MCF 10A (cell line): ENCODE data around the gene RIPOR1. TPM values are rescaled to one million over a fixed set of nuclear protein-coding genes. Genes with fewer than 3 reads are reported as not detected.
"Not testable (repeated sequence)": the region's sequence is repeated elsewhere in the genome, so short reads cannot be mapped to it uniquely, and the experiment has no call there.

Experiments
- BruUV-seq: library from RNA; stranded (reverse); fragments of 400-500 nt; replicated peaks from 2 replicates; lab custom pipeline; 2021; lab: Mats Ljungman, UMichigan
- CTCF ChIA-PET: fragments of 300-600 bp; sonication (Branson Sonifier 250); formaldehyde crosslinking; extraction: SDS; loops from one replicate; lab custom pipeline; 2021; ENCODE audit warnings: antibody characterized with exemption, inconsistent platforms; lab: Yijun Ruan, JAX
- POLR2A ChIA-PET: fragments of 300-600, 350-650 bp; sonication (Branson Sonifier 250); formaldehyde crosslinking; extraction: SDS; loops from one replicate; lab custom pipeline; 2020; ENCODE audit warnings: antibody characterized with exemption, inconsistent platforms; lab: Yijun Ruan, JAX
- DNase-seq: peaks from one replicate; pipeline ENCODE4 v3.0.0-alpha.2; 2018; ENCODE audit not compliant: unreplicated experiment
- H3K27ac Mint-ChIP-seq: one replicate; pipeline ENCODE4 v1.8.0; 2022; ENCODE audit warnings: mild to moderate bottlenecking, low read depth, mixed read lengths; ENCODE audit not compliant: unreplicated experiment
- H3K27me3 Mint-ChIP-seq: one replicate; pipeline ENCODE4 v1.8.0; 2022; ENCODE audit warnings: mixed read lengths; ENCODE audit not compliant: insufficient read depth, unreplicated experiment
- H3K36me3 Mint-ChIP-seq: one replicate; pipeline ENCODE4 v1.8.0; 2022; ENCODE audit warnings: mild to moderate bottlenecking, moderate library complexity, mixed read lengths; ENCODE audit not compliant: insufficient read depth, unreplicated experiment
- H3K4me1 Mint-ChIP-seq: one replicate; pipeline ENCODE4 v1.8.0; 2022; ENCODE audit warnings: mixed read lengths; ENCODE audit not compliant: insufficient read depth, unreplicated experiment
- H3K4me3 Mint-ChIP-seq: one replicate; pipeline ENCODE4 v1.8.0; 2022; ENCODE audit warnings: mild to moderate bottlenecking, moderate library complexity, mixed read lengths; ENCODE audit not compliant: unreplicated experiment
- H3K9me3 Mint-ChIP-seq: one replicate; pipeline ENCODE4 v1.8.0; 2022; ENCODE audit warnings: mixed read lengths; ENCODE audit not compliant: unreplicated experiment
- CTCF ChIP-seq: fragments of 200-600 bp; IDR thresholded peaks from one replicate; pipeline ENCODE4 v1.8.0; 2022; ENCODE audit warnings: antibody characterized with exemption, mild to moderate bottlenecking; ENCODE audit not compliant: unreplicated experiment
- intact Hi-C: fragments of 100-400 bp; cut with micrococcal nuclease; formaldehyde crosslinking; loops from 2 replicates; pipeline ENCODE4 v1.14.1; 2022
- total RNA-seq: library from RNA; stranded (reverse); gene quantifications from 2 replicates; pipeline ENCODE4 v1.2.3, GENCODE V29; 2022

Gene RIPOR1
- total RNA-seq, 1 experiment from 2014 or later, result 43.2 TPM

- no peaks in the 10 kb centered on the region for H3K27me3 Mint-ChIP-seq
- no peak for DNase-seq
- POLR2A ChIA-PET, result interaction anchor here (1.0 kb wide), 1 partner anchor 25 kb away, joined by 3 read pairs; no protein-coding TSS in a partner anchor
- no peak overlapping the region for H3K4me3 Mint-ChIP-seq
- no peak for TF ChIP-seq CTCF
- no TSS peak for BruUV-seq
- intact Hi-C loops, result no loop called here
- CTCF ChIA-PET, result interaction anchor here (0.6 to 1.2 kb wide), 3 partner anchors 15 to 280 kb away, joined by 3 to 7 read pairs (median 4); partner anchors contain the start of gene TMEM208
- H3K27ac Mint-ChIP-seq, result no peak overlapping the region
- H3K9me3 Mint-ChIP-seq, result no peaks in the 10 kb centered on the region
- H3K4me1 Mint-ChIP-seq, result peaks cover 5% of the 10 kb centered on the region
- H3K36me3 Mint-ChIP-seq, result no peaks in the 10 kb centered on the region
Observed at GRCh38 chr16:67506468-67506867, 22.2 kb upstream of the RIPOR1 start.

DNA sequence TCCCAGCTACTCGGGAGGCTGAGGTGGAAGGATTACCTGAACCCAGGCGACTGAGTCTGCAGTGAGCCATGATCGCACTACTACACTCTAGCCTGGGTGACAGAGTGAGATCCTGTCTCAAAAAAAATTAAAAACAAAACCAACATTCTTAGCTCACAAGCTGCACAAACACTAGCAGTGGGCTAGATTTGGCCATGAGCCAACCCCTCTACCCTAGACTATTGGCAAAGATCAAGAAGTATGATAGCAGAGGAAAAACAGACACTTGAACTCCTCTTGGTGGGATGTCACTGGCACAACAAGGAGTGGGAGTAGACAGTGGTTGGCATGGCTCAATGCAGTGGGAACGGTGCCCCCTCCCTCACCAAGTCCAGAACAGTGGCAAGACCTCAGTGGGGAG is 19.6 kb upstream of the RIPOR1 start:
- ChIA-PET POLR2A (interaction anchor here (0.7 kb wide), 1 partner anchor 12 kb away, joined by 3 read pairs; no protein-coding TSS in a partner anchor), CTCF (interaction anchor here (0.6 to 2.4 kb wide), 5 partner anchors 12 to 249 kb away, joined by 3 to 16 read pairs (median 4); partner anchors contain the start of gene ATP6V0D1)
- no peaks in the 10 kb centered on the region for H3K27me3 Mint-ChIP-seq
- no peak overlapping the region for H3K4me3 Mint-ChIP-seq
- H3K4me1 Mint-ChIP-seq, result peaks cover 5% of the 10 kb centered on the region
- H3K36me3 Mint-ChIP-seq, result no peaks in the 10 kb centered on the region
- intact Hi-C loops, result no loop called here
- TF ChIP-seq CTCF, result no peak
- no peak overlapping the region for H3K27ac Mint-ChIP-seq
- BruUV-seq, result no TSS peak
- H3K9me3 Mint-ChIP-seq, result no peaks in the 10 kb centered on the region
- DNase-seq, result no peak

DNA sequence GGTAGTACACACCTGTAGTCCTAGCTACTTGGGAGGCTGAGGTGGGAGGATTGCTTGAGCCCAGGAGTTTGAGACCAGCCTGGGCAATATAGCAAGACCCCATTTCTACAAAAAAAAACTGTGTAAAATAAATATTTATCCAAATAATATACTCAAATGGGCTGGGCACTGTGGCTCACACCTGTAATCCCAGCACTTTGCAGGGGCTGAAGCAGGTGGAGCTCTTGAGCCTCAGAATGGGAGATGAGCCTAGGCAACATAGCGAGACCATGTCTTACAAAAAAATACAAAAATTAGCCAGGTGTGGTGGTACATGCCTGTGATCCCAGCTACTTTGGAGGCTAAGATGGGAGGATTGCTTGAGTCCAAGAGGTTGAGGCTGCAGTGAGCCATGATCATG is 14.7 kb upstream of the RIPOR1 start:
- H3K36me3 Mint-ChIP-seq, DNase-seq, H3K4me1 Mint-ChIP-seq, H3K27ac Mint-ChIP-seq, H3K9me3 Mint-ChIP-seq, H3K27me3 Mint-ChIP-seq, H3K4me3 Mint-ChIP-seq, BruUV-seq: not testable (repeated sequence)
- ChIA-PET POLR2A (interaction anchor here (0.6 to 2.7 kb wide), 10 partner anchors 16 to 558 kb away, joined by 3 to 21 read pairs (median 3); partner anchors contain the start of gene ATP6V0D1), CTCF (interaction anchor here (0.5 to 3.3 kb wide), 22 partner anchors 9 to 1102 kb away, joined by 3 to 69 read pairs (median 4); partner anchors contain the start of gene ATP6V0D1)
- intact Hi-C loops, result loop anchor here (1.0 kb wide), 2 partner anchors 20 to 33 kb away; partner anchors contain the start of gene ATP6V0D1

- Mint-ChIP-seq H3K9me3 (no peaks in the 10 kb centered on the region), H3K4me1 (peaks cover 8% of the 10 kb centered on the region), H3K27ac (no peak overlapping the region), H3K4me3 (no peak overlapping the region), H3K36me3 (no peaks in the 10 kb centered on the region), H3K27me3 (peaks cover 13% of the 10 kb centered on the region)
- BruUV-seq, result no TSS peak
- POLR2A ChIA-PET, result interaction anchor here (0.6 to 2.7 kb wide), 11 partner anchors 17 to 558 kb away, joined by 3 to 21 read pairs (median 3); partner anchors contain the start of gene ATP6V0D1
- peak; percentile 55 for TF ChIP-seq CTCF
- peak; percentile 88 for DNase-seq
- intact Hi-C loops, result loop anchor here (1.0 kb wide), 2 partner anchors 20 to 33 kb away; partner anchors contain the start of gene ATP6V0D1
- CTCF ChIA-PET, result interaction anchor here (0.5 to 3.3 kb wide), 23 partner anchors 9 to 1102 kb away, joined by 3 to 69 read pairs (median 4); partner anchors contain the start of genes ATP6V0D1 and CIAO2B
Observed at GRCh38 chr16:67514382-67514828, 14.2 kb upstream of the RIPOR1 start.
